Measurements from ENCODE around the gene SHC4.

SHC4 gene

GRCh38 chr15:48868536-48868935 lies 95.2 kb downstream of the SHC4 start:
- H3K27ac ChIP-seq: peak overlapping the region in 1 of 2 donors; percentile 12
- no peak for DNase-seq (ENCODE audit: low spot score)
- TF ChIP-seq CTCF (IDR thresholded peaks at IDR 0.05): no peak
- no peak overlapping the region for H3K4me3 ChIP-seq

GRCh38 chr15:48868023-48868422 lies 95.7 kb downstream of the SHC4 start:
- no peak for TF ChIP-seq CTCF (IDR thresholded peaks at IDR 0.05)
- no peak for DNase-seq (ENCODE audit: low spot score)
- Histone ChIP-seq H3K27ac (no peak overlapping the region), H3K4me3 (no peak overlapping the region)

GRCh38 chr15:48866141-48866563 lies 97.6 kb downstream of the SHC4 start:
- TF ChIP-seq CTCF (IDR thresholded peaks at IDR 0.05): no peak
- Histone ChIP-seq H3K4me3 (no peak overlapping the region), H3K27ac (peak overlapping the region in 1 of 2 donors; percentile 36)
- no peak for DNase-seq (ENCODE audit: low spot score)

GRCh38 chr15:48865370-48866079 lies 98.2 kb downstream of the SHC4 start:
- TF ChIP-seq CTCF (IDR thresholded peaks at IDR 0.05): no peak
- no peak overlapping the region for H3K4me3 ChIP-seq
- H3K27ac ChIP-seq: peak overlapping the region in 1 of 2 donors; percentile 36
- no peak for DNase-seq (ENCODE audit: low spot score)

GRCh38 chr15:48862705-48863104 lies 101.0 kb downstream of the SHC4 start:
- peak overlapping the region in 1 of 2 donors; percentile 23 for H3K27ac ChIP-seq
- DNase-seq (ENCODE audit: low spot score): no peak
- no peak overlapping the region for H3K4me3 ChIP-seq
- no peak for TF ChIP-seq CTCF (IDR thresholded peaks at IDR 0.05)

- Histone ChIP-seq H3K27ac (no peak overlapping the region), H3K4me3 (no peak overlapping the region)
- TF ChIP-seq CTCF (IDR thresholded peaks at IDR 0.05): peak; percentile 61
- DNase-seq (ENCODE audit: low spot score): no peak
These were observed 101.8 kb downstream of the SHC4 start for GRCh38 chr15:48861813-48862431.

GRCh38 chr15:48859426-48859825 lies 104.3 kb downstream of the SHC4 start:
- no peak for TF ChIP-seq CTCF (IDR thresholded peaks at IDR 0.05)
- no peak for DNase-seq (ENCODE audit: low spot score)
- H3K27ac ChIP-seq: no peak overlapping the region
- H3K4me3 ChIP-seq: no peak overlapping the region
